Germinal center (tissue), 1 donor: Measurements from ENCODE around the gene NKAIN4.
A peak's percentile ranks its signal among the peaks of the same experiment; 100 is the strongest.

Experiments used
- DNase-seq: peaks from one replicate; pipeline ENCODE4 v3.0.0; 2012; ENCODE audit warnings: mixed read lengths, low spot score

Gene NKAIN4

GRCh38 chr20:63218701-63219446 lies 35.4 kb downstream of the NKAIN4 start:
- DNase-seq: no peak

- no peak for DNase-seq
These were observed 36.6 kb downstream of the NKAIN4 start for GRCh38 chr20:63217706-63218105.

- no peak for DNase-seq
These were observed 37.3 kb downstream of the NKAIN4 start for GRCh38 chr20:63216849-63217471.

- peak; percentile 99 for DNase-seq
These were observed 38.0 kb downstream of the NKAIN4 start, which contains the start of gene YTHDF1 for GRCh38 chr20:63216041-63216848. TSS of gene YTHDF1 (minus strand) at chr20:63216131. CDS start at chr20:63215892, 239 bp downstream.

- DNase-seq: peak; percentile 40
These were observed 38.9 kb downstream of the NKAIN4 start for GRCh38 chr20:63215101-63216040.

GRCh38 chr20:63214514-63214913 lies 39.7 kb downstream of the NKAIN4 start:
- DNase-seq: no peak

DNA sequence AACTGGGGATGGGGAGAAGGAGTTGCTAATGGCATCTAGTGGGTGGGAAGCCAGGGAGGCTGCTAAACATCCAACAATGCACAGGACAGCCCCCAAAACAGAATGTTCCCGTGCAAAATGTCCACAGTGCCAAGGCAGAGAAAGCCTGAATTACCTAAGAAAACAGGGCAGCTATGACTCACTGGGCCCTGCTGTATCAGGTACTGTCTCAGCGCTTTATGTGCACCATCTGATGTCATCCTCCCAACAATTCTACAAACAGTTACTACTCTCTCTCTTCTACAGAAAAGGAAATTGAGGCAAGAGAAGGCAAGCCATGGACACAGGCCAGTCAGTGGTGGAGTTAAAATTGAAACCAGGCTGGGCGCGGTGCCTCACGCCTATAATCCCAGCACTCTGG lies 41.5 kb downstream of the NKAIN4 start:
- no peak for DNase-seq

DNA sequence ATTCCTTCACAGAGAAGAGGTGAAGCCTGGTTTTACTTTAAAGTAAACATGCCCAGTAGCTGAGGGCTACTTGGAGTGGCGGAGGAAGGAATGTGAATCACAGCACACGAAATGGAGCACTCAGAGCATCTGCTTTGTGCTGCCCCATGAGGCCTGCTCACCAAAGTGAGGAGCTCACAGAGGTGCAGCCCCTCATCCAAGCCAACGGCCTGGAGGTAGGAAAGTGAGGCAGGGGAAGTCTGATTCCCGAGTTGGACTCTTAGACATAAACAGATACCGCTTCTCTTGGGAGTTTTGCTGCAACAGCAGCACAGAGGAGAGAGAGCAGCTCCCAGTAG lies 41.9 kb downstream of the NKAIN4 start:
- no peak for DNase-seq

DNA sequence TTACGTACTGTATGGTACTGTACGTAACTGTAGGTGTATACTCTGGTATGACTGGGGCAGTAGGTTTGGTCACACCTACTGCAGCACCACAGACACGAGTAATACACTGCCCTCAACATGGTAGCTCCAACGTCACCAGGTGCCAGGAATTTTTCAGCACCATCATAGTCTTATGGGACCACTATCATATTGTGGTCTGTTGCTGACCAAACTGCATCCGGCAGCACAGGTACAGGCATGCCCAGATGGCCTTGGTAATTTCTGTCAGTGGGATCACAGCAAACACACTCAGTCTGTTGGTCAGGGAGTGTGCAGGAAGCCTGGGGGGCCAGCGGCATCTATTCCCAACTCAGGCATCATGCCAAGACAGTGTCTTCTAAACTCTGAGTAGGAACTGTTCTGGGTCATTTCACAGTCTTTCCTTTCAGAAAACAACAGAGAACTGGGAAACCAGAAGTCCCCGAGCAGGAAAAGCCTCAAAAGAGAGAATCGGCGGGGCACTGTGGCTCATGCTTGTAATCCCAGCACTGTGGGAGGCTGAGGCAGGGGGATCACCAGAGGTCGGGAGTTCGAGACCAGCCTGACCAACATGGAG lies 44.2 kb downstream of the NKAIN4 start:
- DNase-seq: no peak

- DNase-seq: no peak
These were observed 45.8 kb downstream of the NKAIN4 start for GRCh38 chr20:63208346-63208909.

- DNase-seq: no peak
These were observed 47.4 kb downstream of the NKAIN4 start for GRCh38 chr20:63206878-63207277.

DNA sequence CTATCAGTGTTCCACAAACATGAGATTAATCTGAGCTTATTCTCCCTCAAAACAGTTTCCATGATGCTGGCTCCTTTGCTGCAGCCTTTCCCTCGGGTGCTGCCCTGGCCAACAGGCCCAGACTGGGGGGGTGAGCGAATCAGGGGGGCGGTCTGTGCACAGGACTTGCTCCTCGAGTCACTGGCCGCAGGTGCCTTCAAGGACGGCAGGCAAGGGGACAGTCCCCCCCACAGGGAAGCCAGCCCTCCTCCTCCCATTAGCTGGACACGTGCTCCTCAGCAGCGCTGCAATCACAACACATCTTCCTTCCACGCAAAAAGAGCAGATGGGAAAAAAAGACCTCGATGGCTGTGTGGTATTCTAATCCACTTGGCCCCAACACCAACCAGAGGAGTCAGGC lies 48.4 kb downstream of the NKAIN4 start:
- DNase-seq: no peak

- DNase-seq: no peak
These were observed 49.9 kb downstream of the NKAIN4 start for GRCh38 chr20:63204362-63204761.

DNA sequence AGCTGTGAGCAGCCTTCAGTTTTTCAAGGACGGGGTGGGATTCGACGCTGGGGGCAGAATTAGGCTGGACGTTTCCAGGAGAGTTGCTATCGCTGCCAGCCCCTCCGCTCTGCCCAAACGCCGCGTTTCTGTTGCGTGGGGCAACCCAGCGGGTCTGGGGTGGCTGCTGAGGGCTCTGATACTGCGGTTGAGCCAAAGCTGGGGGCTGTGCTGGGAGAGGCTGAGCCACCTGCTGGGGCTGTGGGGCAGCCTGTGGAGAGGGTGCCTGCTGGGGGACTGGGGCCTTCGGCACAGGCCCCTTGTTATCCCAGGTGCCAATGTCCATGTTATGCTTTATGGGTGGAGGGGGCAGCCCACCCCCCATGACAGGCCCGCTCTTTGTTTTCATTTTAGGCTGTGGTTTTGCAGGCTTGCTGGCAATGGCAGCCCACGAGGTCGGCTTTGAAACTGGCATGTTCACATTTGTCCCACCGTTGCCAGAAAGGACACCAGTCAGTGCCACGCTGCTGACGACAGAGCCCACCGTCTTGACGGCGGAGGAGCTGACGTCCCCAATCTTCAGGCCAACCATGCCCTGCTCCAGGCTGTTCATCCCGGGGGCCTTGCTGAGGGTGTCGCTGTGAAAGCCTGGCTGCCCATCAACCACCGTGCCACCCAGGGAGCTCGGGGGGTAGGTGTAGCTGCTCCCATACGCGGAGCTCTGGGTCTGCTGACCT lies 51.3 kb downstream of the NKAIN4 start:
- DNase-seq: no peak

DNA sequence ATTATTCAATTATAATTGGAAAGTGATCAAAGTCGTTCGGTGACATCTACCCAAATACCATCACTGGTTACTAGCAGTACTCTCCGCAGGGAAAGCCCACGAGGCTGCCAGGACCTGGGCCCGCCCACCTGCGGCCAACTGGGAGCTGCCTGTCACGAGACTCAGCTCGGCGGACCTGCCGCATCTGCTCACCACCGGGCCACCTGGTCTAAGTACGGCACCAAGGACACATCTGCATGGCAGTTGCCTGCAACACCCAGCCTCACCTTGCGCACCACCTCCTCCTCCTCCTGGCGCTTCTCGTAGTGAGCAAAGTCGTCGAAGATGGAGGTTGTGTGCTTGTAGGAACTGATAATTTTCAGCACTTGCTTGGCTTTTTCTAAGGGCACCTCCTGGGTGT lies 52.2 kb downstream of the NKAIN4 start:
- DNase-seq: no peak

DNA sequence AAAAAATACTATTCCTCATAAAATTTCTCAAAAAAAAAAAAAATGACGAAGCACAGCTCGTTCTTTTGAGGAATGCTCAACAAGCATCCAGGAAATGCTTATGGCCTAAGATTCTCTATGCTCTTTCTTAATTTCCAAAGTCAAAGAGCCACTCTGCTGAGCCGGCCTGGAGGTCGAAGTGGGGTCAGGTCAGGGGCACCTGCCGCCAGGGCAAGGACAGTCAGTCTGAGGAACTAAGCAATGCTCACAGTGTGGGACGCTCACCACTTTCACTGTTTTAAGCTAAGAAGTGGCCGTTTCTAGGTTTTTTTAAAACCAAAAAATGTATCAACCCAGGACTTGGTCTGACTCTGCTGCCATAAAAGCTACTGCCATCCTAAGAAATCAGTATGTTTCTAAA lies 55.7 kb downstream of the NKAIN4 start:
- DNase-seq: no peak

DNA sequence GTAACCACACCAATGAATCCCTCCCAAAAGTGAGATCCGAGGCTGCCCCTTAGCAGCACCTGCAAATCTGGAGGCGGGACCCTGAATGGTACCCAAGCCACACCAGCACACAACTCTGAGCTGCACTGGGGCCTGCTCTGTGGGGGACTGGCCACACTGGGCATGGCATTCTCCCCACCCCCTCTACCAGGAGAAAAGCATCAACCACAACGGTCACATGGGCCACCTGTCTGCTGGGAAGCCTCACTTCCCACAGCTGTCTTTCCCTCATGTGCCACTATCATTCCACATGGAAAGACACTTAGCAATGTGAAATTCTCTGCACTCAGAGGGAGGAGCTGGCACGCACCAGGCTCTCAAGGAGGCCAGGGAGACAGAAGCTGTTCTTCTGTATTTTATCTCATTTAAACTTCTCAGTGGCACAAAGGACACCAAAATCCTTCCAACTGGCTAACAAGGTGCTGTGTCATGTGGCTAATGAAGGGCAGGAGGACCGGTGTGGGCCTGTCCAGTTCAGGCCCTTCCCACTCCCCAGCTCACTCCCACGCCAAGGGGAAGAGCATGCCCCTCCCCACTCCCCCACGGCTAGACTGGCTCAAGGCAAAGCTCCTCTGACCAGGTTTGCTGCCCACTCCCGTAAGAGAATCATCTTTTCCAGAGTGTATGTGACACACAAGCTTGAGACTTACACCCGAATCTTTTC lies 57.3 kb downstream of the NKAIN4 start:
- no peak for DNase-seq

GRCh38 chr20:63194797-63195173 lies 59.5 kb downstream of the NKAIN4 start:
- no peak for DNase-seq

DNA sequence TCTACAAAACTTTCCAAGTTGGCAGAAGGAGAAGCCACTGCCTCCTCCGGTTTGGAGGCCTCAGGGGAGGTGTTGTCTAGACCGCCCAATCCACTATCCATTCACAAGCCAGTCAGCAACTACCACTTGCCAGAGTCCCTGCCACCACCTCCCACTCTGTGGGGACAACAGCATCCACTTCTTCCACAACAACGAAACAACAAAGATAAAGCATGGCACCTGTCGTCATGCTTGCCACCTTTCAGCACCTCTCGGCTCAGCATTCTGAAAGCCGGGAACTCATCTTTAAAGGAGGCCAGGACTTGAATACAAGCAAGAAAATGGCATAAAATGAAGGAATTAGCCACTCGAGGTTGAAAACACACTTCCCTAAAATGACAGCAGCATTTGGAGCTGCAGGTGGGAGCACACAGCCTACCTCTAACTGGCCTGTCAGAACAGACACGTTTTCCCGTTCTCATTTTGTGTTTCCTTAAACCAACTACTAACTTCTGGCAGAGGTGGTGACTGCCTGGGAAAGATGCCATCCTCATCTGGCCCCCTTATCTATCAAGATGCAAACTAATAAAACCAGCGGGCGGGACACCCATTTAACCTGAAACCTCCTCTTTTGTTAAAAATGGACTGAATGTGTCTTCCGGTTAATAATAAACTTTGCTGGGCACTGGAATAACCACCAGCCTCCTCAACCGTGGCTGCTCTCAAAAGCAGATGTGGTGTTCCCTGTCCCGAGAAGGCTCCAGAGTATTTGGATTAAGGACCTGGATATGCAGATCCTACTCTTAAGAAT lies 60.1 kb downstream of the NKAIN4 start:
- no peak for DNase-seq
